MM.1S (cell line): ENCODE results near the gene PHLDB1.

Source experiments
- DNase-seq: peaks from one replicate; pipeline ENCODE4 v3.0.0-alpha.2; 2015
- H2AFZ ChIP-seq: fragments of 300-600 bp; sonication (generic); 2 replicates; pipeline ENCODE4 v1.6.0; 2016; ENCODE audit warnings: antibody characterized with exemption, low read length
- H3F3A ChIP-seq: fragments of 300-600 bp; sonication (generic); 2 replicates; pipeline ENCODE4 v1.6.1; 2016; ENCODE audit warnings: mild to moderate bottlenecking, antibody characterized with exemption, low read length, moderate library complexity, mixed read lengths; ENCODE audit not compliant: insufficient read depth
- H3K27ac ChIP-seq: fragments of 300-600 bp; sonication (generic); 2 replicates; pipeline ENCODE4 v1.5.1; 2016; ENCODE audit warnings: mild to moderate bottlenecking, low read length
- H3K27me3 ChIP-seq: fragments of 300-600 bp; sonication (generic); replicated peaks from 2 replicates; pipeline ENCODE4 v1.6.0; 2016; ENCODE audit warnings: low read length; ENCODE audit not compliant: insufficient read depth
- H3K36me3 ChIP-seq: fragments of 300-600 bp; sonication (generic); replicated peaks from 2 replicates; pipeline ENCODE4 v1.6.1; 2016; ENCODE audit warnings: mild to moderate bottlenecking, low read length, mixed read lengths; ENCODE audit not compliant: insufficient read depth
- H3K4me1 ChIP-seq: fragments of 300-600 bp; sonication (generic); 2 replicates; pipeline ENCODE4 v1.6.1; 2016; ENCODE audit warnings: low read length, mixed read lengths
- H3K4me2 ChIP-seq: fragments of 300-600 bp; sonication (generic); 2 replicates; pipeline ENCODE4 v1.6.0; 2016; ENCODE audit warnings: low read depth, low read length
- H3K4me3 ChIP-seq: fragments of 300-600 bp; sonication (generic); 2 replicates; pipeline ENCODE4 v1.5.1; 2016; ENCODE audit warnings: low read length, mixed read lengths
- H3K79me2 ChIP-seq: fragments of 300-600 bp; sonication (generic); 2 replicates; pipeline ENCODE4 v1.6.1; 2016; ENCODE audit warnings: mixed run types, low read length, mixed read lengths
- H3K9ac ChIP-seq: fragments of 300-600 bp; sonication (generic); 2 replicates; pipeline ENCODE4 v1.6.1; 2016; ENCODE audit warnings: low read length, mixed read lengths
- H3K9me2 ChIP-seq: fragments of 300-600 bp; sonication (generic); replicated peaks from 2 replicates; pipeline ENCODE4 v1.6.1; 2016; ENCODE audit warnings: mild to moderate bottlenecking, low read length, mixed read lengths; ENCODE audit not compliant: insufficient read depth
- H3K9me3 ChIP-seq: fragments of 300-600 bp; sonication (generic); replicated peaks from 2 replicates; pipeline ENCODE4 v1.6.1; 2016; ENCODE audit warnings: mild to moderate bottlenecking, low read length, mixed read lengths; ENCODE audit not compliant: insufficient read depth
- H4K20me1 ChIP-seq: fragments of 300-600 bp; sonication (generic); 2 replicates; pipeline ENCODE4 v1.6.1; 2016; ENCODE audit warnings: mild to moderate bottlenecking, low read length, moderate library complexity, mixed read lengths; ENCODE audit not compliant: insufficient read depth
- CTCF ChIP-seq: fragments of 300-600 bp; sonication (generic); IDR thresholded peaks from 2 replicates; pipeline ENCODE4 v1.5.1; 2016; ENCODE audit warnings: antibody characterized with exemption, low read length, mixed read lengths
- EZH2 ChIP-seq: fragments of 300-600 bp; sonication (generic); optimal IDR thresholded peaks from 2 replicates; pipeline ENCODE3; 2017; ENCODE audit warnings: low read depth, mild to moderate bottlenecking, antibody characterized with exemption, low read length, mixed read lengths
- EZH2phosphoT487 ChIP-seq: fragments of 300-600 bp; sonication (generic); IDR thresholded peaks from 2 replicates; pipeline ENCODE4 v1.6.1; 2018; ENCODE audit warnings: antibody characterized with exemption, low read length

The PHLDB1 gene

GRCh38 chr11:118658429-118659313 is 51.3 kb downstream of the PHLDB1 start:
- no peaks in the 10 kb centered on the region for H3K9me3 ChIP-seq
- no peak for TF ChIP-seq EZH2phosphoT487
- no peak for TF ChIP-seq EZH2
- TF ChIP-seq CTCF, result no peak
- H2AFZ ChIP-seq, result peak overlapping the region; percentile 29; the same call in 1 of the 2 replicates
- H3K27ac ChIP-seq, result no peak overlapping the region
- H3K4me2 ChIP-seq, result peak overlapping the region; percentile 25; the same call in 1 of the 2 replicates
- no peaks in the 10 kb centered on the region for H4K20me1 ChIP-seq
- no peaks in the 10 kb centered on the region for H3K79me2 ChIP-seq
- no peak overlapping the region for H3K9ac ChIP-seq
- no peaks in the 10 kb centered on the region for H3K9me2 ChIP-seq
- no peaks in the 10 kb centered on the region for H3F3A ChIP-seq
- no peak for DNase-seq
- no peaks in the 10 kb centered on the region for H3K4me1 ChIP-seq
- no peak overlapping the region for H3K4me3 ChIP-seq
- H3K27me3 ChIP-seq, result no peaks in the 10 kb centered on the region
- no peaks in the 10 kb centered on the region for H3K36me3 ChIP-seq

GRCh38 chr11:118659314-118659952 is 52.0 kb downstream of the PHLDB1 start:
- Histone ChIP-seq H4K20me1 (no peaks in the 10 kb centered on the region), H3K9ac (no peak overlapping the region), H3K36me3 (no peaks in the 10 kb centered on the region), H3F3A (no peaks in the 10 kb centered on the region), H3K27ac (no peak overlapping the region), H3K27me3 (no peaks in the 10 kb centered on the region), H3K4me1 (no peaks in the 10 kb centered on the region), H3K4me2 (peak overlapping the region; percentile 25; the same call in 1 of the 2 replicates), H3K4me3 (no peak overlapping the region), H3K79me2 (no peaks in the 10 kb centered on the region), H3K9me3 (no peaks in the 10 kb centered on the region), H3K9me2 (no peaks in the 10 kb centered on the region), H2AFZ (peak overlapping the region; percentile 29)
- TF ChIP-seq CTCF (peak; percentile 98), EZH2 (no peak)
- peak; percentile 84 for DNase-seq

GRCh38 chr11:118659953-118660680 is 52.7 kb downstream of the PHLDB1 start:
- Histone ChIP-seq H3F3A (no peaks in the 10 kb centered on the region), H3K27ac (no peak overlapping the region), H3K4me3 (no peak overlapping the region), H2AFZ (0 out of 2 replicates have a peak overlapping the region, but pooled peaks have one; percentile 14), H3K9me3 (no peaks in the 10 kb centered on the region), H3K9me2 (no peaks in the 10 kb centered on the region), H3K4me1 (no peaks in the 10 kb centered on the region), H3K36me3 (no peaks in the 10 kb centered on the region), H3K4me2 (peak overlapping the region; percentile 25; the same call in 1 of the 2 replicates), H3K79me2 (no peaks in the 10 kb centered on the region), H4K20me1 (no peaks in the 10 kb centered on the region), H3K9ac (no peak overlapping the region), H3K27me3 (no peaks in the 10 kb centered on the region)
- no peak for TF ChIP-seq CTCF
- no peak for TF ChIP-seq EZH2
- TF ChIP-seq EZH2phosphoT487, result no peak
- DNase-seq, result no peak
